Measurements from ENCODE around the gene P4HB.

P4HB gene

DNA sequence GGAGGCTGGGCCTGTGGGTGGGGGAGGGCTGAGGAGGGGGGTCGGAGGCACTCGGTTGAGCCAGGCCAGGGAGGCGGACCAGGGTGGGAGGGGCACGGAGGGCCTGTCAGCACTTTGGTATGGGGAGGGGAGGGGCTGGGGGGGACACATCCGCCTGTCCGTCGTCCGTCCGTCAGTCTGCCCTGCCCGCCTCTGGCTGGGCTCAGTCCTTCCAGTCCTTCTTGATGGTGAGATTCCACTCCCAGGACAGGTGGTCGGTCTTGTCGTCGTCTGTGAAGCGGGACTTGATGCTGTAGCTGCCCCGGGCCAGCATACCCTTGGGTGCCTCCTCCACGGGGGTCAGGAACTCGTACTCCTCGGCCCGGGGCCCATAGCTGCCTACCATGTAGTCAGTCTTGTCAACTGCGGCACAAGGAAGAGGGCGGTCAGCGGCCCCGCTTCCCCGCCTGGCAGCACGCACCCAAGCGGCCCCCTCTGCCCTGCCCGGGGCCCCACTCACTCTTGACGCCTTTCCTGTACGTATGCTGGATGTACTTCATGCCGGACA lies 8.4 kb upstream of the P4HB start:
- no peak for DNase-seq (ENCODE audit: low spot score)

GRCh38 chr17:81867991-81868673 lies 7.8 kb upstream of the P4HB start:
- no peak for DNase-seq (ENCODE audit: low spot score)

DNA sequence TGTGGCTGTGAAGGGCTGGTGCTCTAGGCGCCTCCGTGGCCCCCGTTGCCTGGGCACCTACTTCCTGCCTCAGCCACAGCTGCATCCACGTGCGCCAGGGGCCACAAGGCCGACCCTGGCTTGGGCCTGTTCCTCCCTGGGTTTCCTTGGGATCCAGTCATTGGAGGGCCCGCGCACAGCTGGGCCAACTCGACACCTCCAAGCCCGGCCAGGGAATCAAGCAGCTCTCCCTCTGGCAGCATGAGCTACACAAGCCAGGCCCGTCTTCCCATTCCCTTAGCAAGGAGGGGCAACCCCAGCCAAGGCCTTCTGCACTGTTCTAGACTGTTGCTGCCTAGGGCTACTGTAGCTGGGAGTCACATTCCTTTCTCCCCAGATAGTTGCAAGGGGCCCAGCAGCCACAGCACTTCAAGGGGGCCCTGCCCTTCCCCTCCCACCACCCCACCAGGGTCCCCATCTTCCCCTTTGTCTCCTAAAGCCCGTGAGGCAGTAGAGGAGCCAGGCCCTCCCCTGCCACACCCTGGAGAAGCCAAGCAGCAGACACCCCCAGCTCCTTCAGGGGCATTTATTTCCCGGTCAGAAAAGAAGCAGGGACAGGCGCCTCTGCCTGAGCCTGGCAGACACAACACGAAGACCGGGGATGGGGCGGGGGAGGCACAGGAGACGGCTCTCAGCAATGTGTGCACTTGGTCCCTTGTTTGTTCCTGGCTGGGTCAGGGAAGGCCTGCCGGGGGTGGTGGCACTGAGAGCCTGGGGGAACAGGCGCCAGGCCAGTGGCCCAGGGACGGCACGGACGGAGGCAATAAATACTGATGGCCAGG lies 7.0 kb upstream of the P4HB start:
- DNase-seq (ENCODE audit: low spot score): no peak

DNA sequence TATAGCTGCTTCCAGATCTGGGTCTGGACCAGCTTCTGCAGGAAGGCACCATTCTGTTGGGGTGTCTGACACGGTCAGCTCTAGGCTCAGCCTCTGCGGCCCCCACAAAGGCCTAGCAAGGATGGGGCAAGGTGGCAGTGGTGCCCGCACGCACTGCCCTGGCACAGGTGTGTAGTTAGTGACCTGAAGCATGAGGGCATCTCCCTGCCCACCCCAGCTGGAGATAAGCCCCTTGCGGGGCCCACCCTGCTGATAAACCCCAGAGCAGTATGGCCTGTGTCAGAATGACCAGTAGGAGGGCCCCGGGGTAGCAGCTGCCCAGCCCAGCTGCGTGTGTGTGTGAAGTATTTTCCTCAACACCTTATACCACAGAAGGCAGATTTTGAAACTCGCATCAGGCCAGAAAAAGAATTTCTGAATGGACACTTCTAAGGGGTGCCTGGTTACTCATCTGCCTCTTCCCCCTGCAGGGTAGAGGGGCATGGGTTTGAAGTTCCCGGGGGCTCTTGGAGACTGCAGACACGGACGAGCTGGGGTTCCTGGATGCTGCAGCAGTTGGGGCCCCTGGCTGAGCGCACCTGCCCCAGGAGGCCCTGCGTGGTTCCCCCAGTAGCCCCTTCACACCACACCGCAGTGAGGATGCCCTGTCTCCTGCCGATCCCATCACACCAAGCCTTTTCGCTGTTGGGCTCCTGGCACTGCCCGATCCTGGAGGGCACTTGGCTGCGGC lies 6.3 kb upstream of the P4HB start:
- no peak for DNase-seq (ENCODE audit: low spot score)

DNA sequence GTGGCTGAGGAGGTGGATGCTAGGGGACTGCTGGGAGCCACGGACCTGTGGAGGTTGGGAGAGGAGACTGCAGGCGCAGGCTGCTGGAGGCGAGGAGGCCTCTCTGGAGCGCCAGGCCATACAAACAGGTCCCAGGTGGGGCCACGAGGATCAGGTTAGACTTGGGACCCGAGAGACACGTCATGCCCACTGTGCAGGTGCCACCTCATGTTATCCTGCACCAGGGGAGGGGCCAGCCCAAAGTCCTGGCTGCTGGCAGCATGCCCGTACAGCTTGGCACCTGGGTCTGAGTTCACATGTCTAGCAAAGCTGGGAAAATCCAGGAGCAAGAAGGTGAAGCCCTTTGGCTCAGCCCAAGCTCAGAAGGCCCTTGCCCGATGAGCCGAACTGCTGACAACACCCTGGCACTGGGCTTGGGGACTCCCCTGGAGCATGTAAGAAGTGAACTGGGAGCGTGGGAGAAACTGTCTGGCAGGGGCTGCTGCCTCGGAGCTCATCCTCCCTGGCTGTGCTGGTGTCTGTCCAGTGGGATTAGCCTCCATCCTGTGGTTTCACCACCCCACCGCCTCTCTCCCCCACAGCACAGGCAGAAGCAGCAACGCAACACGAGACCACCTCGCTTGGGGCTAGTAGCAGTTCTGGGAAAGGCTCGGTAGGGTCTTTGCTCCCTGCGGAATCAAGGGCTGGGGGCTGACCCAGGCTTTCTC lies 5.6 kb upstream of the P4HB start:
- DNase-seq (ENCODE audit: low spot score): no peak

GRCh38 chr17:81865358-81865732 lies 5.0 kb upstream of the P4HB start:
- no peak for DNase-seq (ENCODE audit: low spot score)

DNA sequence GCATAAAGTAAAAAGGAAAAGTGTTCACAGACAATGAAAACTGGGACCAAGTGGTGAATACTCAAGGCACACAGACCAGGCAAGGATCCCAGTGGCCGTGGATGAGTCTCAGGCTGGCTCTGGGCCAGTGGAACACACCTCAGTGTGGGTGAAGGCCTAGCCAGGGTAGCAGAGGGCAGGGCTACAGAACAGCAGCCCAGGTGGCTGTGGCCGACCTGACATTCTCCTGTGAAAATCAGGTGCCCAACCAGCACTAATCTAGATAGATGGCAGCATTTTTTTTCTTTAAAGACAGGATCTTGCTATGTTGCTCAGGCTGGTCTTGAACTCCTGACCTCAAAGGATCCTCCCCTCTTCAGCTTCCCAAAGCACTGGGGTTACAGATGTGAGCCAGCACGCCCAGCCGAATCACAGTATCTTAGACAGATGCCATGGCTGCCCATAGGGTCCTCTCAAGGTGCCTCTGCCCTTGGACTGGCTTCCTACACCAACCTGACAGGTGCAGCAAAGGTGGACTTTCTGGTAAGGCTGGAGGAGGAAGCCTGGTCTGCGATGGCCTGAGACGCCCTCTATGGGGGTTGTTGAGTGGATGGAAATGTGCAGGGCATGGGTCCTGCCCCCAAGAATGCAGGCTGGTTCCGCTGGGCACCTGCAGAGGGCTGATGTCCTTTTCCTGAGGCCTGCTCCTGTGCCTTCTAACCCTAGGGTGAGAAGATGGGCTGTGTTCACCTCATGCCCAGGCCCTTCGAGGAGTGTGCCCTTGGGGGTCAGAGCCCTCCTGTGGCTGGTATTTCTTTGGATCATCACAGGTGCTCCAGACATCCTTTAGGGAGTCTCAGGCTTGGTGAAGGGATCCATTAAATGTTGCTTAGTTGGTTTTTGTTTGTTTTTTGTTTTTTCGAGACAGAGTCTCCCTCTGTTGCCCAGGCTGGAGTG lies 3.8 kb upstream of the P4HB start:
- no peak for DNase-seq (ENCODE audit: low spot score)

- DNase-seq (ENCODE audit: low spot score): no peak
Measured at GRCh38 chr17:81863123-81863675, 2.9 kb upstream of the P4HB start.

- peak; percentile 100 for DNase-seq (ENCODE audit: low spot score)
Measured at GRCh38 chr17:81860756-81861568, 627 bp upstream of the P4HB start.

DNA sequence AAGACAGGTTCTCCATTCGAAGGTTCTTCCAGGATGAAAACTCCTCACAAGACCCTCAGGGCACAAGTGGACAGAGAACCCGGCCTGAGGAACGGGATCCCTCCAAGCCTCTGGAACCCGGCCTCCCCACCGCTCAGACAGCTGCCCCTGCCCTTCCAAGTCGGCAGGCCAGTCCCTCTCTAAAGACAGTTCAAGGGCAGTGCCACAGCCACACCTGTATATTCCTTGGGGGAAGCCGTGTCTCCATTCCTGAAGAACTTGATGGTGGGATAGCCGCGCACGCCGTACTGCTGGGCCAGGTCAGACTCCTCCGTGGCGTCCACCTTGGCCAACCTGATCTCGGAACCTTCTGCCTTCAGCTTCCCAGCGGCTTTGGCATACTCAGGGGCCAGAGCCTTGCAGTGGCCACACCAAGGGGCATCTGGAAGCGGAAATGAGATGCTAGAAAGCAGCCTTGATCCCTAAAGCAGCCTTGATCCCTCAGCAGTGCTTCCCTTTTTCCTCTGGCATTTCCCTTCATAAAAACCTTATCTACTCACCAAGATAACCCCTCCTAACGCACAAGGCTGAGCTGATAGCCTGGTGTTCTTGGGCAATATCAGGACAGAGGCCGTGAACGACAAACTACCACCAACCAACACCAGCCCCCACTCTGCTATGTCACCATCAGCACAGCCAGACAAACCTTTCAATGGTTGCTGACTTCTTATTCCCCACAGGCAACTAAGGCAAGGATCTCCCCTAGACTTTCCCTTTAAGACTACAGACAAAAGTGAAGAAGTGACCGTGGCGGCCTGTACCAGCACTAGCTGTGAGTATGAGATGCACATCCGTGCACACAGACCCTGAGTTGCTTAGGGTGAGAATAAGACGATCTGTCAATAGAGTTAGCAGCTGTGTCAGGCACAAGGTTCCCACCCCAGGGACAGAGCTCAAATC lies 1.1 kb downstream of the P4HB start:
- peak; percentile 24 for DNase-seq (ENCODE audit: low spot score)

DNA sequence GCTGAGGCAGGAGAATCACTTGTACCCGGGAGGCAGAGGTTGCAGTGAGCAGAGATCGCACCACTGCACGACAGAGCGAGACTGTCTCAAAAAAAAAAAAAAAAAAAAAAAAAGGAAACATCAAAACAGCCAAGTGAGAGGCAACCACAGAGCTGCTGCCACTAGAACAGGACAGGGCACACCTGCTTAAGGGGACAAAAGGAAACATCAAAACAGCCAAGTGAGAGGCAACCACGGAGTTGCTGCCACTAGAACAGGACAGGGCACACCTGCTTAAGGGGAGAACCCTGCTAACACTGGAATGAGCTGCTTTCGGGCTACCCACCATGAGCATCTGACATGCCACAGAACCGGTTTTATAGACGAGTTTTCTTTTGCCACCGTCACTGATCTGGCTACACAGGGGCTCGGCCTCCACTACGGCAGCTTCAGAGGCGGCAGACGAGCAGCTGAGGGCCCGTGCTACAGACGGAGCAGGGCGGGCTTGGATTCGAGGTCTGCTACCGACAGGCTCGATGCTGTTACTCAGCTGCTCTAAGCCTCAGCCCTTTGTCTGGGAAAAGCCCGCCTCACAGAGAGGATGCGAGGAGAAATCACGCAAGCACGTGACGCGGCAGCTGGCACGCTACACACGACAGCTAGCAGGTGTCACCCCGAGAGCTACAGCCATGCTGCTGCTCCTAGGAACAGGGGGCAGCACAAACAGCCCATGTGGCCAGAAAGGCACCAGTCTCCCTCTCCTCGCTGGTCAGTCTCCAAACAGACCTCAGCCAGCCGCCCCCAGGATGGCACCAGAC lies 2.0 kb downstream of the P4HB start:
- DNase-seq (ENCODE audit: low spot score): no peak

DNA sequence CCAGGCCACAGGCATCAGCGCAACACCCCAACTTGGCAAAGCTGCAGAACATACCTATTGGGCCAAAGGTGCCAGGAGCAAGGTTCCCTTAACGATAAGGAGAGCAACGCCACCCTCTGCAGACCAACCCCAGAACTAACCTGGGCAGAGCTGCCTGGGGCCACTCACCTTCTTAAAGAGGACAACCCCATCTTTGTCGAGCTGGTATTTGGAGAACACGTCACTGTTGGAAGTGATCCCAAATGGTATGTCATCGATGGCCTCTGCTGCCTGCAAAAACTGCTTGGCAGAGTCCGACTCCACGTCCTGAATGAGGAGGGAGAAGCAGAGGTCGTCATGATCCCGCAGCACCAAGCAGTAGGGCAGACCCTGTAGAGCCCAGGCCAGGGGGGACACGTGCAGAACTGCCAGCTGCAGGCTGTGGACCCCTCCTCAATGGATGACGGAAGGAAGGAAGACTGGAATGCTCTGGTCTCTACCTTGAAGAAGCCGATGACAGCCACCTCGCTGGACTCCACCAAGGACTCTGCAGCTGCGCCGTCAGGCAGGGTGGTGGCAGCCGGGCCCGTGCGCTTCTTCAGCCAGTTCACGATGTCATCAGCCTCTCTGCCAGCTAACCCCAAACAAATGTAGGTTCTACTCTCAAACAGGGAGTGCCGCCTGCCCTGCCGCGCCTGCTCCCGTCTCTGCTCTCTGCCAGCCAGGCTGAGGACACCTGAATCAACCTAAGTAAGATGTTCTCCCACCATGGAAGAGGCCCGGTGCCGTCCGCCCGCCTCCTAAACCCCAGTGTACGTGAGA lies 5.2 kb downstream of the P4HB start:
- DNase-seq (ENCODE audit: low spot score): no peak

DNA sequence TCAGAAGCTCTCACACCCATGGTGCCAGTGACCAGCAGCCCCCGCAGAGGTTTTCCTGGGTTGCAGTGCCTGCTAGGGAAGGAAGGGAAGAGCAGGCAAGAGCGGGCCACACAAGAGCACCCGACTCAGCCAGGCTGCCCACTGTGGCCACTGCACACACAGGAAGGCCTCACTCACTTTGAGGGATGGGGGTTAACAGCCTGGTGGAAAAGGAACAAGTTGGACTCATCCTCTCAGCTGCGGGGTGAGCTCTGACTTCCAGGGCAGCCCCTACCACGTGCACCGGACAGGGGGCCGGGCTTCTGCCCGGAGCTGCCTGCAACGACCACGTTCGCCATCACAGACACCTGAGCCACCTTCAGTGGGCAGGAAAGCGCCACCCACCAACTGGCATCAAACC lies 8.1 kb downstream of the P4HB start:
- DNase-seq (ENCODE audit: low spot score): no peak

DNA sequence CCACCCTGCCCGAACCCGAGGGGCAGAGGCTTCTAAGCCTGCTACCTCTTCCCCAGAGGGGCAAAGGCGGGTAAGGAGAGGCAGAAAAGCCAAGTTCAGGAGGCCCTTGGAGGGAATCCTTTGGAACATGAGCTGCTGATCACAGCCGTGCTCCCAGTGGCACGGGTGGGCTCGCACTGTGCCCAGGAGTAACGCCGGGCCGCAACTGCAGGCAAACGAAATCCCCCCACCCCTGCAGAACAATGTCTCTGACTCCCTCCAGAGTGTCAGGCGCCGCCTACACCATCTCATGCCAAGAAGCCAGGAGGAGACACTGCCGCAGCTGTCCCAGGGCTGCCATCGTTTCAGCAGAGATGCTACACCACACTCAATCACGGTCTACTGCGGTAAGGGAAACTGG lies 8.9 kb downstream of the P4HB start:
- no peak for DNase-seq (ENCODE audit: low spot score)

DNA sequence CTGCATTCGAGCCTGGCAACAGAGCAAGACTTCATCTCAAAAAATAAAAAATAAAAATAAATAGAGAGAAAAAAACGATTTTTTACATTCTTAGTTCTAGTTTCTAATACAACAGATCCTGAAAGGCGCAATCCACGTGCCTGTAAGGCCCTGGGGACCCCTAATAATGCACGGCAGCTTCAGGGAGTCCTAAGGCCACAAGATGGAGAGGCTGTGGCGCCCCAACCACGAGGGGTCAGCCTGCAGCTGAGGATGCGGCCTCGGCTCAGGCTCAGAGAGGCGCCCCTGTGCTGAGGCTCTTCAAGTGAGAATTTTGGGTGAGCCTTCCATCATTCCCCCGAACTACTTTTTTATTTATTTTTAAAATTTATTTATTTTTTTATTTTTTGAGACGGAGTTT lies 10.9 kb downstream of the P4HB start:
- no peak for DNase-seq (ENCODE audit: low spot score)

DNA sequence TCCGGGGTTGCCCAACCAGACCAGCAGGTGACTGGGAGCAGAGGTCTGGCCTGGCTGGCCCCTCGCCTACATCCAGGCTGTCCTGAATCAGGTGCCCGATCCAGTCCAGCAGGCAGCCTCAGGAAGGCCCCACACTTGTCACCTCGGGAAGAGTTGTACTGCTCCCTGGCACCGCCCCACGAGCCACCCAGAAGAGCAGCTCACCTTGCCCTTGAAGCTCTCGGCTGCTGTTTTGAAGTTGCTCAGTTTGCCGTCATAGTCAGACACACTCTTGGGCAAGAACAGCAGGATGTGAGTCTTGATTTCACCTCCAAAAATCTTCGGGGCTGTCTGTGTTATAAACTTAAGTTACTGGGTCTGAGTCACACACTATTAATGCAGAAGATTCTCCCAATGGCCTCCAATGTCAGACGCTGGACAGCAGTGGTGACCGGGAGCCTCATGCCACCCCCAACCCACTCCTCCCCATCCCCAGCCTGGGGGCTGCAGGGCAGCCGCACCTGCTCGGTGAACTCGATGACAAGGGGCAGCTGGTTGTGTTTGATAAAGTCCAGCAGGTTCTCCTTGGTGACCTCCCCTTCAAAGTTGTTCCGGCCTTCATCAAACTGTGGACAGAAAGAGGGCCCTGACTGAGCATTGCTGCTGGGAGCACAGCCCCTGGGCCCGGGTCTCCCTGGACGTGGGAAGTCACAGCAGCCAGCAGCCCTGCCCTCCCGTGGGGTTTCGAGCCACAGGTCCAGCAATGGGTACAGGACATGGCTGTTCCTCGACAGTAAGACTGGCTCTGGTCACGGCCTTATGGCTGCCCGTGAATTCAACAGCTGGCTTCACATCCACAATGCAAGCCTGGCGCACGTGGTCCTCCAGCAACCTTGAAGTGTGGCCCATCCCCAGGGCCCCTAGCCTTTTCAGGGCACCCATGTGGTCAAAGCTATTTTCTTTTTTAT lies 13.3 kb downstream of the P4HB start:
- DNase-seq (ENCODE audit: low spot score): no peak

Data from HuH-7 (cell line).